GM21526 (cell line): Measurements from ENCODE around the gene CAMTA1.

Source experiments
- ATAC-seq: cut with Tn5 transposase; IDR thresholded peaks from one replicate; pipeline ENCODE4 v1.9.1; 2021; ENCODE audit warnings: moderate library complexity; ENCODE audit not compliant: unreplicated experiment, low FRiP score

Gene CAMTA1

GRCh38 chr1:7257225-7257624 lies 472.0 kb downstream of the CAMTA1 start:
- no peak for ATAC-seq

GRCh38 chr1:7258589-7259135 lies 473.4 kb downstream of the CAMTA1 start:
- ATAC-seq, result no peak

GRCh38 chr1:7259955-7260354 lies 474.7 kb downstream of the CAMTA1 start:
- no peak for ATAC-seq

GRCh38 chr1:7261490-7261889 lies 476.2 kb downstream of the CAMTA1 start:
- ATAC-seq, result no peak

GRCh38 chr1:7262611-7263010 lies 477.4 kb downstream of the CAMTA1 start:
- no peak for ATAC-seq

- ATAC-seq, result no peak
Measured at GRCh38 chr1:7263021-7263960, 478.0 kb downstream of the CAMTA1 start.

GRCh38 chr1:7264101-7264500 lies 478.8 kb downstream of the CAMTA1 start:
- no peak for ATAC-seq

GRCh38 chr1:7265771-7266371 lies 480.6 kb downstream of the CAMTA1 start:
- no peak for ATAC-seq

GRCh38 chr1:7266561-7266960 lies 481.3 kb downstream of the CAMTA1 start:
- no peak for ATAC-seq

- ATAC-seq, result no peak
Measured at GRCh38 chr1:7267493-7267892, 482.2 kb downstream of the CAMTA1 start.

- no peak for ATAC-seq
Measured at GRCh38 chr1:7268983-7269382, 483.7 kb downstream of the CAMTA1 start.

GRCh38 chr1:7269525-7269924 lies 484.3 kb downstream of the CAMTA1 start:
- no peak for ATAC-seq

GRCh38 chr1:7274256-7274655 lies 489.0 kb downstream of the CAMTA1 start:
- ATAC-seq, result no peak

GRCh38 chr1:7278045-7278444 lies 492.8 kb downstream of the CAMTA1 start:
- no peak for ATAC-seq

- ATAC-seq, result no peak
Measured at GRCh38 chr1:7278827-7279765, 493.8 kb downstream of the CAMTA1 start.

- ATAC-seq, result no peak
Measured at GRCh38 chr1:7279769-7280168, 494.5 kb downstream of the CAMTA1 start.

- ATAC-seq, result no peak
Measured at GRCh38 chr1:7280347-7280960, 495.2 kb downstream of the CAMTA1 start.

GRCh38 chr1:7281821-7282220 lies 496.6 kb downstream of the CAMTA1 start:
- ATAC-seq, result no peak

- ATAC-seq, result no peak
Measured at GRCh38 chr1:7284839-7285435, 499.7 kb downstream of the CAMTA1 start.
